HUES6 (cell line): ENCODE data around the gene GRID1.

Experiments used
- H3K27ac ChIP-seq: 2 replicates; pipeline ENCODE4 v1.7.0; 2013; ENCODE audit warnings: low read depth, mild to moderate bottlenecking, low read length, inconsistent platforms
- H3K27me3 ChIP-seq: 2 replicates; pipeline ENCODE4 v1.6.1; 2013; ENCODE audit warnings: low read length; ENCODE audit not compliant: control insufficient read depth, insufficient read depth
- H3K36me3 ChIP-seq: 2 replicates; pipeline ENCODE4 v1.6.1; 2013; ENCODE audit warnings: low read length; ENCODE audit not compliant: control insufficient read depth, insufficient read depth
- H3K4me1 ChIP-seq: 2 replicates; pipeline ENCODE4 v1.6.1; 2013; ENCODE audit warnings: low read length; ENCODE audit not compliant: control insufficient read depth, insufficient read depth
- H3K4me3 ChIP-seq: 2 replicates; pipeline ENCODE4 v1.5.1; 2013; ENCODE audit warnings: low read depth, low read length
- H3K9ac ChIP-seq: one replicate; pipeline ENCODE4 v1.6.1; 2013; ENCODE audit warnings: mild to moderate bottlenecking, low read length
- H3K9me3 ChIP-seq: 2 replicates; pipeline ENCODE4 v1.6.1; 2013; ENCODE audit warnings: low read depth, low read length; ENCODE audit not compliant: control insufficient read depth, insufficient read depth

The GRID1 gene

GRCh38 chr10:85650791-85651496, 715.7 kb downstream of the GRID1 start:
- no peaks in the 10 kb centered on the region for H3K36me3 ChIP-seq
- H3K27me3 ChIP-seq: no peaks in the 10 kb centered on the region
- no peak overlapping the region for H3K4me3 ChIP-seq
- no peaks in the 10 kb centered on the region for H3K9me3 ChIP-seq
- no peak overlapping the region for H3K9ac ChIP-seq
- H3K4me1 ChIP-seq: no peaks in the 10 kb centered on the region
- H3K27ac ChIP-seq: no peak overlapping the region

- no peak overlapping the region for H3K27ac ChIP-seq
- H3K4me3 ChIP-seq: no peak overlapping the region
- H3K4me1 ChIP-seq: peaks cover 3% of the 10 kb centered on the region; the same call in 1 of the 2 replicates
- H3K9ac ChIP-seq: no peak overlapping the region
- H3K9me3 ChIP-seq: no peaks in the 10 kb centered on the region
- no peaks in the 10 kb centered on the region for H3K36me3 ChIP-seq
- no peaks in the 10 kb centered on the region for H3K27me3 ChIP-seq
These were observed 717.1 kb downstream of the GRID1 start for GRCh38 chr10:85649461-85649860.

- no peaks in the 10 kb centered on the region for H3K27me3 ChIP-seq
- H3K4me1 ChIP-seq: peaks cover 4% of the 10 kb centered on the region; the same call in 1 of the 2 replicates
- H3K9me3 ChIP-seq: no peaks in the 10 kb centered on the region
- no peaks in the 10 kb centered on the region for H3K36me3 ChIP-seq
- H3K9ac ChIP-seq: no peak overlapping the region
- no peak overlapping the region for H3K4me3 ChIP-seq
- H3K27ac ChIP-seq: no peak overlapping the region
These were observed 718.3 kb downstream of the GRID1 start for GRCh38 chr10:85648279-85648754.

- H3K27me3 ChIP-seq: no peaks in the 10 kb centered on the region
- no peaks in the 10 kb centered on the region for H3K9me3 ChIP-seq
- no peaks in the 10 kb centered on the region for H3K36me3 ChIP-seq
- no peak overlapping the region for H3K9ac ChIP-seq
- H3K27ac ChIP-seq: no peak overlapping the region
- H3K4me1 ChIP-seq: peaks cover 9% of the 10 kb centered on the region; the same call in 1 of the 2 replicates
- H3K4me3 ChIP-seq: no peak overlapping the region
These were observed 718.9 kb downstream of the GRID1 start for GRCh38 chr10:85647741-85648140.

- Histone ChIP-seq H3K4me1 (peaks cover 21% of the 10 kb centered on the region; the same call in 1 of the 2 replicates), H3K27me3 (no peaks in the 10 kb centered on the region), H3K9ac (no peak overlapping the region), H3K36me3 (no peaks in the 10 kb centered on the region), H3K27ac (no peak overlapping the region), H3K4me3 (no peak overlapping the region), H3K9me3 (no peaks in the 10 kb centered on the region)
These were observed 720.5 kb downstream of the GRID1 start for GRCh38 chr10:85645926-85646711.

- peaks cover 21% of the 10 kb centered on the region; the same call in 1 of the 2 replicates for H3K4me1 ChIP-seq
- H3K27ac ChIP-seq: no peak overlapping the region
These were observed 721.5 kb downstream of the GRID1 start for GRCh38 chr10:85645053-85645452.

GRCh38 chr10:85643845-85644525, 722.6 kb downstream of the GRID1 start:
- peak overlapping the region; percentile 81; the same call in 1 of the 2 replicates for H3K27ac ChIP-seq
- no peak overlapping the region for H3K4me3 ChIP-seq
- no peaks in the 10 kb centered on the region for H3K36me3 ChIP-seq

More at GRCh38 chr10:85645053-85645452, 721.5 kb downstream of the GRID1 start:
- Histone ChIP-seq H3K36me3 (no peaks in the 10 kb centered on the region), H3K9ac (no peak overlapping the region), H3K9me3 (no peaks in the 10 kb centered on the region), H3K27me3 (no peaks in the 10 kb centered on the region), H3K4me3 (no peak overlapping the region)

GRCh38 chr10:85643171-85643844, 723.3 kb downstream of the GRID1 start:
- Histone ChIP-seq H3K4me3 (no peak overlapping the region), H3K27ac (peak overlapping the region; percentile 81; the same call in 1 of the 2 replicates), H3K4me1 (peaks cover 21% of the 10 kb centered on the region; the same call in 1 of the 2 replicates), H3K9me3 (no peaks in the 10 kb centered on the region), H3K36me3 (no peaks in the 10 kb centered on the region), H3K9ac (peak overlapping the region; percentile 53), H3K27me3 (no peaks in the 10 kb centered on the region)

More at GRCh38 chr10:85643845-85644525, 722.6 kb downstream of the GRID1 start:
- Histone ChIP-seq H3K27me3 (no peaks in the 10 kb centered on the region), H3K9ac (no peak overlapping the region), H3K9me3 (no peaks in the 10 kb centered on the region), H3K4me1 (peaks cover 21% of the 10 kb centered on the region; the same call in 1 of the 2 replicates)

GRCh38 chr10:85642421-85643170, 724.0 kb downstream of the GRID1 start:
- Histone ChIP-seq H3K9ac (peak overlapping the region; percentile 53), H3K27ac (peak overlapping the region; percentile 81; the same call in 1 of the 2 replicates), H3K4me3 (peak overlapping the region; percentile 17; the same call in 1 of the 2 replicates), H3K9me3 (no peaks in the 10 kb centered on the region), H3K27me3 (no peaks in the 10 kb centered on the region), H3K4me1 (peaks cover 21% of the 10 kb centered on the region; the same call in 1 of the 2 replicates), H3K36me3 (no peaks in the 10 kb centered on the region)

GRCh38 chr10:85642082-85642420, 724.5 kb downstream of the GRID1 start:
- peaks cover 21% of the 10 kb centered on the region; the same call in 1 of the 2 replicates for H3K4me1 ChIP-seq
- H3K27ac ChIP-seq: peak overlapping the region; percentile 81; the same call in 1 of the 2 replicates

More at GRCh38 chr10:85642082-85642420, 724.5 kb downstream of the GRID1 start:
- H3K9me3 ChIP-seq: no peaks in the 10 kb centered on the region
- H3K36me3 ChIP-seq: no peaks in the 10 kb centered on the region
- H3K4me3 ChIP-seq: no peak overlapping the region
- no peaks in the 10 kb centered on the region for H3K27me3 ChIP-seq
- H3K9ac ChIP-seq: no peak overlapping the region
